ENCODE data around the gene TFB1M.

The TFB1M gene

DNA sequence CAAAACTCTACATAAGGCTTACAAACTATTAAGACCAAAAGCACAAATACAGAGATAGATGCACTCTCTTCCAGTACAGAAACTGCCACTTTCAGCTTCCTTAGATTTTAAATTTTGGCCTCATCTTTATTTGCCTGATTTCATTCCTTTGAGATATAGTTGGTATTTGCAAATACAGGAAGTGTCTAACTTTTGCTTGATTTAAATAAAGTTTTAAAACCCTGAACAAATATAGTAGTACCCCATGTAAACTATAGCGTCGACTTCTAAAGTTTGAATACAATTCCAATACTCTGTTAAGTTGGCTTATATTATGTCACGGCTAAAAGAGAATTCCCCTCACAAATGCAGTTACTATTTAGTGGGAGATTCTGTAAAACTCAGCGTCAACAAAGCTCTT is 51.6 kb downstream of the TFB1M start:
- FAIRE-seq, result no peak

DNA sequence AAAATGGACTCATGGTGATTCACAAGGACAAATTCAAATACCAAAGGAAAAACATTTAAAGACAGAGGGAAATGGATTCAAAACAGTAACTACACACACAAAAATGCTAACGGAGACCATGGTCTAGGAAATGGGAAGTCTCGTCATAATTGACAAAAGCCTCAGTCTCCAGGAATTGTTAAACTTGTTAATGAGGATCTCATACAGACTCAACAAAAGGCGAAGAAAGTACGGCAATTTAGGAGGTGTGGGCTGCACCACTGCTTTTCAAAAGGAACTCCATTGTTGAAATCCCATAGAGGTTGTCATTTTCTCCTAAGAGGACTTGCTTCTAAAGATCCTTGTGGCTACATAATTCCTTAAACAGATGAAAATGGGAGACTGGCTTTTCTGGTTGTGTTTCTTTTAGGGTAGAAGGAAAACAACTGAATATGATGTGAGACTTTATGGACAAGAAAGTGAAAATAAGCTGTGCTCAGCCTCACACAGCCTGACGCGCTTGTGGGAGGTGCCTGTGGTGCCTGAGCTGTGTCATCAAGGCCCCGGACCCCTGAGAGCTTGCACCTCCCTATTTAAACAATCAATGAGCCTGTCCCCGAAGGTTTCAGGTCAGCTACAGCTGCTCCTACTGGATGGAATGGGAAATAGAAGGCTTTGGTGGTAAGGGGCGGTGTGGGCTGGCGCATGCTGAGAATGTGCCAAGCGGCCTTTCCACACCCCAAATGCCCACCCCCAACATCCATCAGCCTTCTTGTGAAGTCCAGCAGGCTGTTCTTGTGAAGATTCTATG is 53.0 kb downstream of the TFB1M start:
- FAIRE-seq, result no peak

DNA sequence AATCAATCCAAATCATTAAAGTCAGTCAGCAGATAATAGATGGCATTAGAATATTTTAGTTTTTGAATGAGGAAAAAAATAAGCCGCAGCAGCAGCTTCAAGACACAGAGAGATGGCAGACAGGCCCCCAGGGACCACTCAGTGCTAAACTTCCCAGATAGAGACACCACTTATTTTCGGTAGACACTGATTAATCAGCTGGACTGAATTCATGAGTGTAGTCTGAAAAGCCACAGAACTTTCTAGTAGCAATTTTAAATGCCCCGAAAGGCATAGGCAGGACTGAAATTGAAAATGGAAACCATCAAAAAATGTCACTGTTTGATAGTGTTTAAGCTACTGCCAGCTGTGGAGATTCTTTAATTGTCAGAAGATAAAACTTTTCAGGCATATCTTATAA is 53.6 kb downstream of the TFB1M start:
- no peak for FAIRE-seq

DNA sequence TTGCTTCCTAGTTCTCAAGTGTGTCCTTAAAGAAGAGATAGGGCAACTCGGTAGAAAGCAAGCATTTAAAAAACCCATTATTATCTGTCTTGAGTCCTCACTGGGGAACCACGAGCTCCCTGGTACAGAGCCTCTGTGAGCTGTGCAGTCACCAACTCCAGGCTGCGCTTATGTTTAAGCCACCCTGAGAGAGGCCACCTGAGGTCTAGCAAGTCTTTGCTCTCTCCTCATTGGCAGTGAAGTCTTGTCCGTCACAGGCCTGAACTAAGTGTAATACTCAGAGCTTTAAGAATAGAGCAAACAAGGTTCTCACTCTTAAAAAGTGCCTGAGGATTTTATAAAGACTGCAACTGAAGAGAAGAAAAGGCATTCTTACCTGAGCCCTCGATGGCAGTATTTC is 54.4 kb downstream of the TFB1M start:
- no peak for FAIRE-seq

DNA sequence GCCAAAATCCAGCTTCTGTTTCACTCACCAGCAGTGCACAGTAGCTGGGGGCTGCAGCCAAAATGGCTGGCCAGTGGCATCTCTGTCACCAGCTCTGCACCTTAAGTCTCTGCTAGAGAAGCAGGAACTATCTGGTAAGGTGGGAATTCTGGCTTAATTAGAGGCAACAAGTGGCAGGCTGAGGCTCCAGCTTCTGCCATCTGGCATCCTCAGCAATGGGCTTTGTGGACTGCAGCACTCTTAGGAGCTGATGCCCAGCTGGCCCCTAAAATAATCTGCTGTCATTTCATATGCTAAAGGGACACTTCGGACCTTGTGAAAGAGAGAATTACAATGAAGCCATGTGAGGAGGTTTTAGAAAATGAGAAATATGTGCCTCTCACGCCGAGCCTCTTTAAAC is 55.1 kb downstream of the TFB1M start:
- no peak for FAIRE-seq

DNA sequence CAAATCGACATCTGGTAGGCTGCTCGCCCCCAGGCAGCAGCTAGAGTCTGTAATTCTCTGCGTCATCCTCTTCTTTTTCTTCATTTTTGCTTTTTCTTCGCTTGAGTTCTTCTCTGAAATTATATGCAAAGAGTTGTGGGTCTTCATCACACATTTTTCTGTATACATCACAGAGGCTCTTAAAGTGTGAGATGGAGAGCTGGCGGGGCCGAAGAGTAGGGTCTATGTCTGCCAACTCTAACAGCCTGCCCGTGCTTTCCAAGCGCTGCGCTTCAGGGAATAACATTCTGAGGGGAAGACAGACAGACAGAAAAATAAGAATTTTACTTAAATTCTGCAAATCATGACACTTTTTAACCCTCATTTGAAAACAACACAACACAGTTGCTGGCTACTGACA is 56.5 kb downstream of the TFB1M start:
- FAIRE-seq, result no peak

DNA sequence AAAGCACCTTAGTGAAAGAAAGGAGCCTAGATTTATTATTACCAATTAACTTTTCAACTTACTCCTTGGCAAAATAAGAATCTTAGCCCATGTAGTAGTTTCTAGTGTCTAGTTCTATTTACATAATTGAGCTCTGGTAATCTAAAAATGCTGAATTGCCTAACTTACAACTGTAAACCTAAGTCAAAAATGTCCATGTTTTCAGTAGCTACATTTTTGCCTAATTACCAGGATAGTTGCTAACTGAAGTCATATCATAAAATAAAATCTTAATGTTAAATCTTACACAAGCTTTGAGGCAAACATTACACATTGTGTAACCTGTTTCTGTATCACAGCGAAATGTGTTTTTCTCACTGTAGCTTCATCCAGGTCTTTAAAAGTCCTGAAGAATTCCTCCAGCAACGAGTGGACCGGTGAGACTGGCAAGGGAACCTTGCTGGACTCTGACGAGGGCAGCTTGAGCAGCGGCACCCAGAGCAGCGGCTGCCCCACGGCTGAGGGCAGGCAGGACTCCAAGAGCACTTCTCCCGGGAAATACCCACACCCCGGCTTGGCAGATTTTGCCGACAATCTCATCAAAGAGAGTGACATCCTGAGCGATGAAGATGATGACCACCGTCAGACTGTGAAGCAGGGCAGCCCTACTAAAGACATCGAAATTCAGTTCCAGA is 58.0 kb downstream of the TFB1M start:
- no peak for FAIRE-seq

DNA sequence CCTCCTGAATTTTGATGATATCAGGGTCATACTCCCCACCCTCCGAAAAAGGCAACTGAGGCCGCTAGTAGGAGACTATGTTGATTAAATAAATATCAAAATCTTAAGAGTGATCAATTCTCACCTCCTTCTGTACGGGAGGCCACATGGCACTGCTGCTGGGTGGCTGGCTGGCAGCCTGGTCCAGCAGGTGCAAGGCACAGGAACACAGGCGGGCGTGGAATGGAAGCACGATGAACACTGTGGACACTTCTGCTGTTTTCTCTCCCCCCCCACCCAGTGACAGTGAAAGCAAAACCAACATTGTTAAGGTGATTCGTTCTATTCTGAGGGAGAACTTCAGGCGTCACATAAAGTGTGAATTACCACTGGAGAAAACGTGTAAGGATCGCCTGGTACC is 60.1 kb downstream of the TFB1M start:
- no peak for FAIRE-seq

DNA sequence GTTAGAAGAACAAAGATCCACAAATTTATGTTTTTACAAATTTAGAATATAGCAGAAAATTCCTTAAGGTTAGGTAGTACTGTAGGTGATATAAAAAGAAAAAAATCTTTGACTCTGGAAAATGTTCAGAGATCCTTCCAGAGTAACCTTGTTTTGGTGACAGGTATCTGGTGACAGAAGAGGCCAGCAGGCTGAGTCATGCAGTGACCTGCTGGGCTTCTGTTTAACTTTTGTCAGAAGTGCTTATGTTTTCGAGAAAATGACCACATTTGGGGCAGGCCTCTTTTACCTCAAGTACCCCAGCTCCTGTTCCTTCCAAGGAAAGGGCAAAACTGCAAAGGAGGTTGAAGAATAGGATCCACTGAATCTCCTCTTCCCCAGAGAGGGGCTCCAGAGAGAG is 60.9 kb downstream of the TFB1M start:
- FAIRE-seq, result no peak

DNA sequence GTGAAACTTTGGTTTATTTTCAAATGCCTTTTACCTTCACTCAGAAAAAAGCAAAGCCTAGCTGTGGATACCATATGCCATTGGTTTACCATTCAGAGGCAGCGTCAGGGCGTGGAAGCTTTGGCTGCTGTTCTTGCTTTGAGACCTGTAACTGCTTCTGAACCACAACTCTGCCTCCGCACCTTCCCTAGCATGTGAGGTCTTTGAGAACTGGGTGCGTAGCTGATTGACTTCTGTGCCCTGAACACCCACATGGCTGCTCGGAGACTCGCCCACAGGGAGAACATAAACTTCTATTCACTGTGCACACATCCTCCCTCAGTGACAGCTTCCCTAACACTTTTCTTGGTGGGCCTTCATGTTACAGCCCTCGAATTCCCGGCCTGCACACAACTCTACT is 61.7 kb downstream of the TFB1M start:
- no peak for FAIRE-seq

DNA sequence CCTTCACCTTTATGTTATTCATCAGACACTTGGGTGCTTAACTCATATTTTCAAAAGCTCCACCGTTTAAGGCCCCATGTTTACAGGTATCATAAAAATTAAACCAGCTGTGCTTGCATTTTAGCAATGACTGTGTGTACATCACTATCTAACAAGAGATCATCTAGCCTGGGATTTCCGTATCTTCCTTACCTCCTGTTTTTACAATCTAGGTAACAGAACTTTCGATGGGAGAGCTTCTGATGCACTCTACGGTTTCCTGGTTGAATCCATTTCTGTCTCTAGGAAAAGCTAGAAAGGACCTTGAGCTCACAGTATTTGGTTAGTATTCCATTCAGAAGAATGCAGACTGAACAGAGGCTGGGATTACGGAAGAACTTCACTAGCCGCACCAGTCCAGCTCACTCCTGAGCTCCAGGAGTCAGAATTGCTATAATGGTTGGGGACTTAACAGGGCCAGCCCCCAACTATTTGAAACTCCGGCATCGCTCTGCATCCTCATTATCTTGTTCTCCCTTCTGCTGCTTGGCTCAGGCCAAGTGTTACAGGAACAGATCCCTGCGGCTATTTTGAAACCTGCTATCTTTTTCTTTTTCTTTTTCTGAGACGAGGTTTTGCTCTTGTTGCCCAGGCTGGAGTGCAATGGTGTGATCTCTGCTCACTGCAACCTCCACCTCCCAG is 63.4 kb downstream of the TFB1M start:
- no peak for FAIRE-seq

DNA sequence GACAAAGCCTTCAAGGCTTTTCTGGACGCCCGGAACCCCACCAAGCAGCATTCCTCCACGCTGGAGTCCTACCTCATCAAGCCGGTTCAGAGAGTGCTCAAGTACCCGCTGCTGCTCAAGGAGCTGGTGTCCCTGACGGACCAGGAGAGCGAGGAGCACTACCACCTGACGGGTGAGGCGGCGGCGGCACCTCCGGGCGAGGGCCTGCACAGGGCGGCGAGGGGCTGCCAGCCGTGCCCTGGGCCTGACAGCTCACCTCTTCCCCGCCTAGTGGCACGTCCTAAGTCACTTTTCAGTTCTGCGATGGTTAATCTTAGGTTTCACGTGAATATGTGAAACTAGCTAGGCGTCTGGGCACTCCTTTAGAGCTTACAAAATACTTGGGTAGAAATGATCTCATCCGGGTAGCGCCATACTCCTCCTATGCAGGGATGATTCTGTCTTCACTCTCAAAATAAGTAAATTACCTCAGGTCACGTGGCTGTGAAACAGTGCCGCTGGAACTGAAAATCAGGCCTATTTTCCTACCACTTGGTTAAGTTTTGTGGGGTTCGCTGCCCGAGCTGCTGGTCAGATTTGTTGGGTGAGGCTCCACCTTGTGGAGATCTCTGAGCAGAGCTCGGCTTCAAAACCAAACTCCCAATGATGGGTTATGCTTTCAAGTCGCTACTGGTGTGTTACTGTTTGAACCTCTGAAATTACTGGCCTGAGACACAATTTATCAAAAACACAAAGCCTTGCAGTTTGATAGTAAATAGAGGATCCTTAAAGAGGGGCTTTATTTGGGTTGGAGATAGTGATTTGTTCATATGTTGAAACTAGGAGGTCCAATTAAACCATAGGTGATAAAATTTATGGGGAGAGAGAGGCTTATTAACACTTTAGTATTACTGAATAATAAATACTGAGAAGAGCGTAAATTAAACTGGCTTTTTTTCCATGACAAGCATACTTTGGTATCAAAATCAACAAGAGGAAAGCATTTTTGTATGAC is 66.0 kb downstream of the TFB1M start:
- FAIRE-seq, result no peak

DNA sequence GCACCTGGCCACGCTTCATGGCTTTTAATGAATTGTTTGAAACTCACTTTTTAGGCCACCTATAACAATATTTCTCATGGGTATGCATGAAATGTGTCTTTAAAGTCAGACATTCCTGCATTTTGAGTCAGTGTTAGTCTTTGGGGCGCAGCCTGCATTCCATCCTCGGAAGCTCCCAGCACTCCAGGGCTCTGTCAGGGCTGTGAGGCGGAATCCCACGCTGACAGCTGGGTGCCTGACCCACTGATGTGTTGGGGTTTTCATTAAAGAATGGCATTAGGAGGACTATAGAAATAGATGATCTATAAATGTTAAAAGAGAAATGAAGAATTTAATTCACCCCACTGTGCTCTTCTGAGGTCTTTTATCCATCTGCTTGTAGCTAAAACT is 66.7 kb downstream of the TFB1M start:
- FAIRE-seq, result no peak

DNA sequence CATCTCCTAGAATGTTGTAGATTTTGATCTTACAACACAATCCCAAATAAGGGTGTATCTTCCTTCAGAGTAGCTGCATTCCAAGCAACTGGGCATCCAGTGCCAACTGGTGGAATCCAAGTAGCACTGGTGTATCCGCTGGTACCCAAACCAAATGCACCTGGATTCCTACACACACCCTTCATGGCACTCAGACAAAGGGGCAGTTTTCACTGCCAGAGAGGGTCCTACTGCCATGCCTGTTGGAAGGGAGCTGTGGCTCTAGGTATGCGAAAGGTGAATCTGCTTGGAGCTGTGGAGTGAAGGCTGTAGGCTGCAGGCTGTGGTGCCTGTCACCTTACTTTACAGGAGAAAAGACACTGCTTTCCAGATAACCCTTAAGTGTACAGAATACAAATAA is 67.5 kb downstream of the TFB1M start:
- no peak for FAIRE-seq

DNA sequence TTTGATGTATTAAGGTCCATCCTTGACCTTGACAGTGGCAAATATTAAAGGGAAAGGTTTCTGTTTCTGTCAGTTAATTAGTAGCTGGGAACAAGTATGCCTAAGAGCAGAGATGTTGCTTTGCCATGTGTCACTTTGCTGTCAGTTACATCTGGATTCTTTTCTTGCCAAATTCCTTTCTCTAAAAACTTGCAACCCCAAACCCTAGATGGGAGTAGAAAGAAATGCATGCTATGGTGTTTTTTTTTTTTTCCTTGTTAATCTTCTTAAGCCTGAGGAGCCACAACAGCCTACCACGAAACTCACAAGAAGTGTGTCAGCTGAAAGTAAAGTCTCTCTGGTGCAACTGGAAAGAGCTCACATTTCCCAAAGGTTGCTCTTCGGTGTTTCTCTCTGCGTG is 68.5 kb downstream of the TFB1M start:
- FAIRE-seq, result no peak

DNA sequence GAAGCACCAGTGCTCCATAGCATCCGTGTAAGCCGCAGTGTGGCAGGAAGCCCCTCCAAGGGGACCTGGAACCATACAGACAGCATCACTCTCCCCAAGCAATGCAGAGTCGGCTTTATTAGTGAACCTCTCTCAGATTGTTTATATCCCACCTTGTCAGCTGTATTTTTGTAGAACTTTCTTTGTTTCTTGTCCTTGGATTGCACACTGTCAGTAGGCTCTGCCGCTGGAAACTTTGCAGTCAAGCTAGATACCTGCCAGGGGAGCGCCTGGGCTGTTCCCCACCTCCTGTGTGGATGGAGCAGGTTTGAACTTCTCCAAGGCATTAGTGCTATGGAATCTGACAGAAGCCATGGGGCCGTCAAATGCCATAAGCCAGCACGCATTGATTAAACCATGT is 69.1 kb downstream of the TFB1M start:
- no peak for FAIRE-seq

DNA sequence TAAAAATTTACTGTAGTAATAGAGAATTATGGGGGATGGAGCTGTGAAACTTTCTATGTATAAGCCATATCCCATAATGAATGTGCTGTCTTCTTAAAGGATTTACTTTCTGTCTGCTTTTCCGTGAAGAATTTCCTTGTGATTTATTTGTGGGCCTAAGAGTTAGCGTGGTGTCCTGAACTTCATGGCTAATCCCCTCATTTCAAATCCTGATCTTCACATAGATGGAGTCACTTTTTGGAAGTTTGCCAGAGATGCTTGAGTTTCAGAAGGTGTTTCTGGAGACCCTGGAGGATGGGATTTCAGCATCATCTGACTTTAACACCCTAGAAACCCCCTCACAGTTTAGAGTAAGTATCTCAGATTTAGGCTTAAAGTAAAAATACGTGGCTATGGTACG is 69.8 kb downstream of the TFB1M start:
- FAIRE-seq, result no peak

DNA sequence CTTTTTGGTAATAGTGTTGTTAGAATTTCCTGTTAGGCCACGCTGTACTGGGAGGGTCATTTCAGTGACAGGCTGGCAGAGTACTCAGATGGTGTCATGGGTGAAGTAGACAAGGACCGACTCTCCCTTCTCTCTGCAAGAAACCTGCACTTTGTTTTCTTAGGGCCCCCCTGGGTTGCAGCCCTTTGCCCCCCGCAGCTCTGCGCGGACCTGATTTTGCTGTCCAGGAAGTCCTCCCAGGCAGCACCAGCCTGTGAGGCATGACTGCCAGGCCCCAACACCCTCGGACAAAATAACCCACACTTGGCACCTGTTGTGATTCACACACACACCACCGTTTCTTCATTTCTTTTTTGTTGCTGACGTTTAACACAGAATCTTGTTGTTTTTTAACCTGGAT is 72.3 kb downstream of the TFB1M start:
- FAIRE-seq, result no peak

DNA sequence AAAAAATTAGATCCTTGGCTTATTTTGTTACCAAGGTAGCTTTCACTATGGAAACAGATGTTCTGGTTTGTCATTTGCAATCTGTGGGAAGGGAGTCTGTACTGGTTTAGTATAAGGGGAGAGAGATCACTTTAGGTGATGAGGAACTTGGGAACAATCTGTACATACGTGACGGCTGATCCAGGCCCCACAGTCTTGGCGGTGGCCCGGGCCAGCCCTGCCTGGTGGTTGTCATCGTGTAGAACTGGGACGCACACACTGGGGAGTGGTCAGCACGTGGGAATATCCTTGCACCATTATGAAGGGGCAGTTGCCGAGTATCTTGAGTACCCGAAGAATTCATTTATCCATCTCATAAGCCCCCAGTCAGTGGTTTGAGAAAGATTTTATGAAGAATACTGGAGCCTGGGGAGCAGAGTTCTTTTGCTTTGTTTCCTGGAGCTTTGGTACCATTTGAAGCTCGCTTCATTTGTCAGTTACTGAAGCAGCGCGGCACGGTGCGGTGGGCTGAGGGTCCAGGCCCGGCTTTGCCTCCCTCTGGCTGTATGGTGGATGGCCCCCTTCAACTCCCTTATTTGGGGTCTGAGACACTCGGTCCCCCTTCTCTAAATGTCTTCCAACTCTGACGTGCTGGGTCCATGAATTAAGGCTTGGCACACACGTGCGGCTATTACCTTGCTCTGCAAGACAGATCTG is 73.2 kb downstream of the TFB1M start:
- FAIRE-seq, result no peak

DNA sequence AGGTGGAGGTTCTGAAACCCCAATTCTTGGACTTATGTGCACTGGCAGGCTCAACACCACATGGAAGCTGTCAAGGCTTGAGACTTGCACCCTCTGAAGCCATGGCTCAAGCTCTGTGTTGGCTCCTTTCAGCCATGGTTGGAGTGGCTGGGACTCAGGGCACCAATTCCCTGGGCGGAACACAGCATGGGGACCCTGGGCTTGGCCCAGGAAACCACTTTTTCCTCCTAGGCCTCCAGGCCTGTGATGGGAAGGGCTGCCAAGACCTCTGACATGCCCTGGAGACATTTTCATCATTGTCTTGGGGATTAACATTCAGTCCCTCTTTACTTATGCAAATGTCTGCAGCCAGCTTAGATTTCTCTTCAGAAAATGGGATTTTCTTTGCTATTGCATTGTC is 76.7 kb downstream of the TFB1M start:
- FAIRE-seq, result no peak

DNA sequence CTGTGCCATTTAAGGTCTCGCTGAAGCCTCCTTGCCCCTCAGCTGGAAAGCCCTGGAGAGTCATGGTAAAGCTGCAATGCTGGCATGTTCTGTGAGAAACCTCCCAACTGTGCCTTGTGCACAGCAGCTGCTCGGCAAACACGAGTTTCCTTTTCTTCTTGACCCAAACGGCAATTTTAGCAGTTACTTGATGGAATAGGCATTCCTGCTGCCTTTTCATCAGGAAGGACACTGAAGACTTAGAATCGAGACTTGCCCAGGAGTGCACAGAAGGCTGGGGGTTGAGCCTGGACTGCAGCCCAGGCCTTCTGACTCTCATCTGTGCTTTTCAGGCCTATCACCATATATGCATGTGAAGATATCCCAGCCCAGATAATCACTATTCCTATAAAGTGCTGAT is 79.2 kb downstream of the TFB1M start:
- no peak for FAIRE-seq

DNA sequence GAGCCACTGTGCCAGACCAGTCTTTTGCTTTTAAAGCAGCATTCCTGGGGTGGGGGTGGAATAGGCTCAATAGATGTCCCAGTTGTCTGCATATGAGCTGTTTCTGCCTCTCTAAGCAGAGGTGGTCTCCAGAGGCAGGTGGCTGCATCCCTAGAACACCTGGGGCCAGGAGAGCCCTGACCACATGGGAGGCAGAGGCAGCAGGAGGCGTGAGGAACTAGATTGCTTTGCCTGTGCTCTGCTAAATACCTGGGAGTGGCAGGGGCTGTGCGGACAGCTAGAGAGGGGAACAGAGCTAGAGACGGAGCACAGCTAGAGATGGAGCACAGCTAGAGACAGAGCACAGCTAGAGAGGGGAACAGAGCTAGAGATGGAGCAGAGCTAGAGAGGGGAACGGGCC is 79.6 kb downstream of the TFB1M start:
- no peak for FAIRE-seq
